Measurements from ENCODE around the gene RTTN.
"Not testable (repeated sequence)": the region's sequence is repeated elsewhere in the genome, so short reads cannot be mapped to it uniquely, and the experiment has no call there.

The RTTN gene

DNA sequence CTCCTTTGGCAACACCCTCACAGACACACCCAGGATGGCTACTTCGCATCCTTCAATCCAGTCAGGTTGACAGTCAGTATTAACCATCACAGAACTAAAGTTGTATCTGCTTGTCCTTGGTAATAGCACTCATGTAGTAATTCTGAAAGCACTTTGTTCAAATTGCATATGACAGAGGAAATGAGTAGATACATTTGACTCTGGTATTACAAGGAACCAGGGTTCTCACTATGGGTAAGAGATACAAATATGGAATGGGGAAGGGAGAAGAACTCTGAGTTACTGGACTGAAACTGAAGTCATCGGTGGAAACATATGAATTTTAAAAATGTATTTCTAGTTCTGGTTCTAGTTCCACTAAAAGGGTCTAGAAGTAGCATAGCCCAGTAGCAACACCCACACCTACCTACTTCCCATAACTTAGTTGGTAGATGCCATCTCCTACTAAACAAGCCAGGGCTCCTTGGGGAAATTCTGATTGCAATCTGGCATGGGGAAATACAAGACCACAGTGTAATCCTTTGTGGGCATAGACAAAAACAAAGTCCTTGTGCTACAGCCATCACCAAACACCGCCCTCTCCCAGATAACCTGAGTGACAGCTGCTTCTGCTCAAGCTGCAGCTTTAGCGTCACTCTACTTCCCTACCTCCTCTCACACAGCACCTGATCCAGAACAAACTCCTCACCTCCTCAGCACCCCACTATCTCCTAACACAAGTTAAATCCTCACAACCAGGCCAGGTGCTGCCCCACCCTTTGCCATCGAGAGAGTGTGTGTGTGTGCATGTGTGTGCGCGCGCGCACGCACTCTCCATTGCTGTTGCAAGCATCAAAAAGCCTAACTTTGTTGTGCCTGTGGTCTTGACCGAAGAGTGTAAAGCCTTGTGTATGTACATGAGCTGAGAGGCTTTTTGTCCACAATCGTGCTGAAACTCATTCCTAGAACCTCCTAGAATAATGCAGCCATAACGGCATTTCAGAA, 226.5 kb downstream of the RTTN start:
- DNase-seq (ENCODE audit: low read depth), result no peak

GRCh38 chr18:69975294-69975693, 230.2 kb downstream of the RTTN start:
- not testable (repeated sequence) for DNase-seq (ENCODE audit: low read depth)

DNA sequence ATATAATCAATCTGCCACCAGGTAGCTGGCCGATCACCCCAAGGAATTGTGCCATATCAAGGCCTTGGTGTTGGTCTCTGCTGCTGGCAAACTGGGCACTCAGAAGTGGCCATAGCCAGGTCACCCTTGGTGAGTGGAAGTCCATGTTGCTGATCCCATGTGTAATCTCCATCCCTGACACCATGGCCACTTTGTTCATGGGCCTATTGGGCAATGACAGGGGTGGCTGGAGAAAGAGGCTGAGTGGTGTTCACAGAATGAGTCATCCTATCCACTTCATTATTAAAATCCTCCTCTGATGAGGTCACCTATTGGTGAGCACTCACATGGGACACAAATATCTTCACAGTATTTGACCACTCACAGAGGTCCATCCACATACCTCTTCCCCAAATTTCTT, 231.1 kb downstream of the RTTN start:
- no peak for DNase-seq (ENCODE audit: low read depth)

- DNase-seq (ENCODE audit: low read depth), result no peak
These were observed 236.0 kb downstream of the RTTN start for GRCh38 chr18:69969491-69969890.

DNA sequence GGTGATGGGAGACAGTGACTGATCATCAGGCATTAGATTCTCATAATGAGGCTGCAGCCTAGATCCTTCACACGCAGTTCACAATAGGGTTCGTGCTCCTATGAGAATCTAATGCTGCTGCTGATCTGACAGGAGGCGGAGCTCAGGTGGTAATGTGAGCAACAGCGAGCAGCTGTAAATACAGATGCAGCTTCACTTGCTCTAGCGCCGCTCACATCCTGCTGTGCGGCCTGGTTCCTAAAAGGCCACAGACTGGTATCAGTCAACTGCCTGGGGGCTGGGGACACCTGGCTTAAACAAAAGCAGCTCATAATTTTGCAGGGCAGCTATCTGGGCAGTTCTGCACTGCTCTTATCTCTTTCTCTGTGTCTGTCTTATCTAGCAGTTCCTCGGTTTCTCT, 237.4 kb downstream of the RTTN start:
- DNase-seq (ENCODE audit: low read depth), result no peak

DNA sequence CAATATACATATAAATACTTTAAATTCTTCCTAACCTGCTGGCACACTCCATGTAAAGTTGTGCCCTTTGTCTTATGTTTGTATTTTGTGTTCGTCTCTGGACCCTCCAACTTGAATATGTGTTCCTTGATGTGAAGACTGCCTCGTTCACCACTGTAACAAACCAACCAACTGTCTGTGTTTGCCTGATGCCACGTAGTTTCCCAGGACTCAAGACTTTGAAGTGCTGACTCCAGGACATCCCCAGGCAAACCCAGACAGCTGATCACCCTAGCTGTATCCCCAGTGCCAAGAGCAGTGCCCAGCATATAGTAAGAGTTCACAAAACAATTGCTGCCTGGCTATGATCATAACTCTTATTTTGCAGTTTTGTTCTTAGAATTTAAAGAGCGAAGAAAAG, 242.3 kb downstream of the RTTN start:
- DNase-seq (ENCODE audit: low read depth), result no peak

DNA sequence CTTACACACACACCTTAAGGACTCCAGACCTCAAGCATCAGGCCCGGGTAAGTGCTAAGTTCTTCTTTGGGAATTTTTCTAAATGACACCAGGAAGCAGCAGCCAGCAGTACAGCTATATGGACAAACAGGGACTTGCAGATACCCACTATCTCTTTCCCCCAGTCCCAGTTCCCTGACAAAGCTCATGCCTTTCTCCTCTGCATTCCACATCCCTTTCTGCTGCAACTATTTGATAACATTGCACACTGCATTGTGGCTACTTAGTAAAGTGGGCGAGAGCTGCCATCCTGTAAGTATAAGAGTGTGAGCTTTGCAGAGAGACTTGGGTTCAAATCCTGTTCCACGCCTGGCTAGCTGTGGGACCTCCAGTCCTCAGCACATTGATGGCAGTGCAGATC, 243.8 kb downstream of the RTTN start:
- no peak for DNase-seq (ENCODE audit: low read depth)

DNA sequence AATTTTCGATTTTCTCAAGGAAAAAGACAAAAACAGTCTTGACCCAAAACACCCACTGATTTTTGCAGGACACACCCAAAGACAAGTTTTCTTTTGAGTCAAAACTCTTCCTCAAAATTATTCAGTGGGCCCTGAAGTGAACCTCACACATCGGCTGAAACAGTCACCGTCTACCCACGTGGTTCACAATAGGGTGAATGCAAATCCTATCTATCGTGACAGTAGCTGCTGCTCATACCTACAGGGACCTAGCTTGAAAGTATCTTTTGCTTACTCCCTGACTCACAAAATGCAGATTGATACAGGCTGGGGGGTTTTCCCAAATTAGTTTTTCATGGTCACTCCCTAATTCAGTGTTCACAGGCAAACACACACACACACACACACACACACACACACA, 247.1 kb downstream of the RTTN start:
- no peak for DNase-seq (ENCODE audit: low read depth)

DNA sequence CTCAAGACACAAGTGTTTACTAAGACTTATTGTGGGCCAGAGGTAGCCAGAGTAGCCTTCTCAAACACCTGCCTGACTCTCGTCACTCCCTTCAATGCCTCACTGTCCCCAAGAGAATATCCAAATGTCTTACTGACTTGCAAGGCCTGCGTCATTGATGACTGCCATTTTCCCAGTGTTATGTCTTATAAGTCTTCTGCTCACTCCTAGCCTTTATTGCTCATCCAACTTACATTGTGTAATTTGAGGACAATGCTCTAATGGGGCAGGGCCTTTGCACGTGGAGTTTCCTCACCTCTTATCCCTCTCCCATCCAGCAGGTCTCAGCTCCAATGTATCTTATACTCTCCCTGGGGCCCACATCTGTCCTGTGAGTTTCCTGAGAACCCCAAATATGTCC, 247.7 kb downstream of the RTTN start:
- no peak for DNase-seq (ENCODE audit: low read depth)

- DNase-seq (ENCODE audit: low read depth), result no peak
These were observed 248.5 kb downstream of the RTTN start for GRCh38 chr18:69956665-69957620.

DNA sequence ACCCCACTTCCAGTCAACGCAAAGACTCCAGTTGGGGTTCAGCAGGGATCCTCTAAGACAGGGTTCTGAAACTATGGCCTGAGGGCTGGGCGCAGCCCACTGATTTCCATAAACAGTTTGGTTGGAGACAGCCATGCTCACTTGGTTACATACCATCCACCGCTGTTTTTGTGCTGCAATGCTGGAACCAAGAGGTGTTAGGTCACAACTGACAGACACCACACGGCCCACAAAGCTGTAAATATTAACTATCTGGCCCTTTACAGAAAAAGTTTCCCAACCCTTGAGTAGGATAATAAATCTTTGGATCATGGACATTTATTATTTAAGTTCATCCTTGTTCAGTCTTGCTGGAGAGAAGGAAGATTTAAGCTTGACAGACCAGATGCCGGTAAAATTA, 249.4 kb downstream of the RTTN start:
- no peak for DNase-seq (ENCODE audit: low read depth)

- no peak for DNase-seq (ENCODE audit: low read depth)
These were observed 250.6 kb downstream of the RTTN start for GRCh38 chr18:69954719-69955480.

- no peak for DNase-seq (ENCODE audit: low read depth)
These were observed 252.3 kb downstream of the RTTN start for GRCh38 chr18:69953191-69953590.

All from HS-27A (cell line).